GM21423 (cell line): ENCODE results near the gene ARSI.

Source experiments
- ATAC-seq: cut with Tn5 transposase; IDR thresholded peaks from one replicate; pipeline ENCODE4 v1.9.1; 2021; ENCODE audit warnings: mild to moderate bottlenecking, moderate library complexity; ENCODE audit not compliant: unreplicated experiment

ARSI gene

GRCh38 chr5:150271296-150271692, 31.4 kb downstream of the ARSI start:
- ATAC-seq = no peak

- ATAC-seq = no peak
Measured at GRCh38 chr5:150270541-150271295, 32.0 kb downstream of the ARSI start.

DNA sequence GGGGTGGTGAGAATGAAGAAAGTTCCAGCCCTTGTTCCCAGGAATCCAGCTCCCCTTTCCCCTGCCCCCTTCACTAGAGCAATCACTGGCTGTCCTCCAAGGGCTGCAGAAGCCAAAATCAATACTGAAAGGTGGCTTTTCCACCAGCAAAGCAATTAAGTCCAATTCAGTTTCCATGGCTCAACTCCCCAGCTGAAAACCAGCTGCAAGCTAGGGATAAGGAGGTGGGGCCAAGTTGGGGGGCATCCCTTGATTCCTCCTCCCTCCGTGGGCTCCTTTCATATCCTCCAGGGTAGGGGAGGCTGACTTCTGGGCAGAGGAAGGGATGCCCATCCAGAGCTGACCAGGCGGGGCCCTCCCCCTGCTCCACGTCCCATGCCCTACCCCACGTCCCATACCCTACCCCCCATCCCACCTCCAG, 35.8 kb downstream of the ARSI start:
- no peak for ATAC-seq

GRCh38 chr5:150265870-150266383, 36.8 kb downstream of the ARSI start:
- ATAC-seq = no peak

GRCh38 chr5:150264667-150265603, 37.8 kb downstream of the ARSI start:
- no peak for ATAC-seq

GRCh38 chr5:150263801-150264621, 38.7 kb downstream of the ARSI start:
- no peak for ATAC-seq

GRCh38 chr5:150263375-150263775, 39.3 kb downstream of the ARSI start:
- ATAC-seq = no peak

- no peak for ATAC-seq
Measured at GRCh38 chr5:150262502-150262901, 40.2 kb downstream of the ARSI start.

- no peak for ATAC-seq
Measured at GRCh38 chr5:150261231-150261630, 41.5 kb downstream of the ARSI start.

- ATAC-seq = no peak
Measured at GRCh38 chr5:150258130-150258529, 44.6 kb downstream of the ARSI start.

DNA sequence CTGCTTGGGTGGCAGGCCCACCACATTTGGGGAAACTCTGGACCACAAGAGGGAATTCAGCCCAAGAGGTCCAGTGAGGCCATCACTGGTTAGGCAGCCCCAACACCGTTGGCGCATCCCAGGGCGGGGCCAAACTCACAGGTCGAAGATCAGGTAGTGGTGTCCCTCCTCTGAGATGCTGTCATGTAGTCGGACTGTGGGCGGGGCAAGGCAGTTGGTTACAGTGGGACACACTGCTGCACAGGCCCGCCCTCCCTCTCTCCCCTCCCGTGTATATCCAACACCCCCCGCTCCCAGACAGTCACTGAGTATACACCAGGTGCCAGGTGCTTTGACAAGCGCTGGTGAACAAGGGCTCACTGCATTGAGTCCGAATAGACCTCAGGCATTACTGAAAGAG, 45.3 kb downstream of the ARSI start:
- no peak for ATAC-seq

DNA sequence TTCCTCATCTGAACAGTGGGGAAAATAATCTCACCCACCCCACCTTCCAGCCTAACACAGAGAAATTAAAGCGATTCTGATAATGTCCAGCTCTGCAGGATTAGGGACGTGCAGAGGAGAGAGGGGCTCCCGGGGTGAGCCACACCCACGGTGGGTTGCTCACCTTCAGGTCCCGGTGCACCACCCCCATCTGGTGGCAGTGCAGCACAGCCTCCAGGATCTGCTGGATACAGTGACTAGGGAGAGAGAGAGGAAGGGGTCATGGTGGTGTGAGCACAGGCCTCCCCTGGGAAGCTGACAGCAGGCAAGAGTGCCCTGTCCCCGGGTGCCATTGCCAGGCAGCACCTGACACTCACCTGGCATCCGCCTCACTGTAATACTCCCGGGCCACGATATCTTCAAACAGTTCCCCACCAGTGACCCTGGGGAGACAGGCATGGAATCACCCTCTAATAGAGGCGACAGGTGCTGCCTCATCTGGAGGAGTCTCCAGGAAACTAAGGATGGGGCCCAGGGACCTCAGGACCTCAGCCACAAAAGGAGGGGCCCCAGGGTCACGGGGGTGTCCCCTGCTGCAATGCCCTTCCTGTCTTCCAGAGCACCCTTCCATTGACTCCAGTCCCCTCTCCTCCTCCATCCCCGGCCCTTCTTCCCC, 46.2 kb downstream of the ARSI start:
- no peak for ATAC-seq

GRCh38 chr5:150255659-150256409, 46.9 kb downstream of the ARSI start:
- no peak for ATAC-seq

DNA sequence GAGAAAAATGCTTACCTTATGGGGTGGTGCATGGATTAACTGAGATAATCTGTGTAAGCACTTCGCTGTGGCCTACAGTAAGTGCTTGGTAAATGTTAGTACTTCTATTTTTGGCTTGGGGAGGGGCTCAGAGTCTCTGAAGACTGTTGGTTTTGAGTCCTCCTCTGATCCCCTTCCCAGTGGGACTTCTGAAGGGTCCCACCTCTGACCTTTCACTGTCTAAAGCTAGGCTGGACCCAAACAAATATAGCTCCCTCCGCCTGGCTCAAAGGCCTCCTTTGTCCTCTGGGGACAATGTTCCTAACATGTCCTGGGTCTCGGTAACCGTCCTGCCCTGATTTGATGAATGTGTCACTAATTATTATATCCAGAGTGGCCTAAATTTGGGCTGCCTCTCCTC, 47.9 kb downstream of the ARSI start:
- ATAC-seq = no peak

DNA sequence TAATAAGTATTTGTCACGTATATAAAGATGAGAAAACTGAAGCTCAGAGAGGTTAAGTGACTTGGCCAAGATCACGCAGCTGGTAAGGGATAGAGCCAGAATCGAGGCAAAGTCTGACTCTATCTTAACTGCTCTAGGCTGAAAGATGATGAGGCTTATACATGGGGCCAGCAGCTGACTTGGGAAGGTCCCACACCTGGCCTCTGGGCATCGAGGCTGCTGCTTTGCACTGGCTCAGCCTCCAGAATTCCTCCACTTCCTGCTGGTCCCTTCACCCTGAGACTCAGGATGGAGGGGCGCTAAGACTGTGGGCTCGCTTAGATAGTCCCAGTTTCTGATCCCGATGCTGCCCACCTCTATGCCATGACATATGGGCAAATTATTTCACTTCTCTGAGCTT, 48.3 kb downstream of the ARSI start:
- ATAC-seq = no peak

GRCh38 chr5:150253416-150254208, 49.1 kb downstream of the ARSI start:
- ATAC-seq = no peak

- ATAC-seq = no peak
Measured at GRCh38 chr5:150252489-150252888, 50.2 kb downstream of the ARSI start.

DNA sequence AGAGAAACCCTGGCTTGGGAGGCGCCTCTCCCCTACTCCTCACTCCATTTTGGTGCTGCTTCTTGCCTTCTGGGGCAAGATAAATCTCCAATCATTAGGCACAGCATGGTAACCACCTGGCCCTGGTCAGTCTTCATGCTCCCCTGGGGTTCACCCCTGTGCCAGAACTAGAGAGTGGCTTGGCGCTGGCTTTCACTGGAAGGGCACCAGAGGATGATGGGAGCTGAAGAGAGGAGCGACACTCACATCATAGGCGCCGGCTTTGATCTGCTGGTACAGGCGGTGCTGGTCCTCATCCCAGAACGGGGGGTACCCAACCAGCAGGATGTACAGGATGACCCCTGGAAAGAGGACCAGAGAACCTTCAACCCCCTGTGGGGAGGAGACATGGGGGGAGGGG, 51.2 kb downstream of the ARSI start:
- no peak for ATAC-seq

GRCh38 chr5:150249744-150250143, 53.0 kb downstream of the ARSI start:
- no peak for ATAC-seq
